Measurements from ENCODE around the gene ITGA7. TPM values are rescaled to one million over a fixed set of nuclear protein-coding genes. Genes with fewer than 3 reads are reported as not detected.

The ITGA7 gene
- polyA plus RNA-seq, 1 of the 3 experiments (the other 2 are of a cell fraction), result 19.7 TPM

DNA sequence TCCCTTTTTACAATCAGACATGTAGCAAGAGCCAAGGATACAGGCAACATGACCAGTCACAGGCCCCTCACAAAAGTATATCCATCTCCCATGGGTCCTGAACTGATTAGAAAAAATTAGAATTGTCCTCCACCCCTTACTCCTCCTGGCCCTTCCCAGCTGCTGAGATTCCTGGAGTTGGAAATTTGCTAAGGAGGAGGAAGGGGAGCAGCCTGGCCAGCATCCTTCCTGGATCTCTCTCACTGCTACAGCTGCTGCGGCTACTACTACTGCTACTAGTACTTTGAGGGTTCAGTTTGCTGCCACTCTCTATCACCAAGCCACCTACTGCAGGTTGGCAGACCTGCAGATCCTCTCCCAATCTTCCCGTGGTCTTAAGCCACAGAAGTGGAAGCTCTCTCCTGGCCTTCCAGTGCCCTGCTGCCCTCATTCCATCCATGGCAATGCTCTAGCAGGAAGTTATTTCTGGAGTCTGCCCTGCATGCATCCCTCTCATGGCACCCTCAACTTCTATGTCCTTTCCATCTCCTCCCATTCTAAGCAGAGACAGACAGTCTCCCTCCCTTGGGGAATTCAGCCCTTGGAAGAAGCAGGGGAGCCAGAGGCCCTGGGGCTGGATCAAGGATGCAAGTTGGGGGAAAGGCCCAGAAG is 1.0 kb downstream of the ITGA7 start (continued):
- TF ChIP-seq, protein P1, sequence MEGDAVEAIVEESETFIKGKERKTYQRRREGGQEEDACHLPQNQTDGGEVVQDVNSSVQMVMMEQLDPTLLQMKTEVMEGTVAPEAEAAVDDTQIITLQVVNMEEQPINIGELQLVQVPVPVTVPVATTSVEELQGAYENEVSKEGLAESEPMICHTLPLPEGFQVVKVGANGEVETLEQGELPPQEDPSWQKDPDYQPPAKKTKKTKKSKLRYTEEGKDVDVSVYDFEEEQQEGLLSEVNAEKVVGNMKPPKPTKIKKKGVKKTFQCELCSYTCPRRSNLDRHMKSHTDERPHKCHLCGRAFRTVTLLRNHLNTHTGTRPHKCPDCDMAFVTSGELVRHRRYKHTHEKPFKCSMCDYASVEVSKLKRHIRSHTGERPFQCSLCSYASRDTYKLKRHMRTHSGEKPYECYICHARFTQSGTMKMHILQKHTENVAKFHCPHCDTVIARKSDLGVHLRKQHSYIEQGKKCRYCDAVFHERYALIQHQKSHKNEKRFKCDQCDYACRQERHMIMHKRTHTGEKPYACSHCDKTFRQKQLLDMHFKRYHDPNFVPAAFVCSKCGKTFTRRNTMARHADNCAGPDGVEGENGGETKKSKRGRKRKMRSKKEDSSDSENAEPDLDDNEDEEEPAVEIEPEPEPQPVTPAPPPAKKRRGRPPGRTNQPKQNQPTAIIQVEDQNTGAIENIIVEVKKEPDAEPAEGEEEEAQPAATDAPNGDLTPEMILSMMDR (IDR thresholded peaks at IDR 0.05), result no peak
- TF ChIP-seq EP300 (IDR thresholded peaks at IDR 0.05; ENCODE audit: borderline replicate concordance in 1 of 2, low read depth in 1 of 2, low read length in 1 of 2) (no peak), FOXM1 (IDR thresholded peaks at IDR 0.05; ENCODE audit: low read depth) (no peak), JUND (IDR thresholded peaks at IDR 0.05) (no peak), RXRA (IDR thresholded peaks at IDR 0.05; ENCODE audit: borderline replicate concordance, low read depth) (no peak), TCF12 (IDR thresholded peaks at IDR 0.05) (no peak)

- Histone ChIP-seq H3K27ac (ENCODE audit: low read depth in 2 of 2, low read length in 1 of 2) (no peak overlapping the region), H3K4me2 (no peak overlapping the region; the same call in 1 of the 2 replicates), H2AFZ (ENCODE audit: low read depth) (no peak overlapping the region), H4K20me1 (ENCODE audit: insufficient read depth) (no peaks in the 10 kb centered on the region), H3K4me3 (ENCODE audit: low read depth in 2 of 2, low read length in 1 of 2) (no peak overlapping the region), H3F3A (replicated peaks; ENCODE audit: insufficient read depth) (no peaks in the 10 kb centered on the region), H3K27me3 (ENCODE audit: insufficient read depth) (no peaks in the 10 kb centered on the region; the same call in 1 of the 2 replicates), H3K9ac (no peak overlapping the region), H3K9me2 (no peaks in the 10 kb centered on the region), H3K9me3 (no peaks in the 10 kb centered on the region), H3K4me1 (ENCODE audit: control insufficient read depth in 1 of 2, insufficient read depth in 2 of 2, low read depth in 1 of 2, low read length in 1 of 2) (peaks cover 11 to 12% of the 10 kb centered on the region in 2 experiments; a peak in 2 of 4 replicates), H3K79me2 (ENCODE audit: insufficient read depth) (no peaks in the 10 kb centered on the region), H3K36me3 (replicated peaks in 1 of 2; ENCODE audit: control insufficient read depth in 1 of 2, insufficient read depth in 2 of 2, low read length in 1 of 2) (no peaks in the 10 kb centered on the region)
- POLR2A ChIA-PET, result no interaction called here
- TF ChIP-seq TCF12 (IDR thresholded peaks at IDR 0.05) (no peak), RAD21 (IDR thresholded peaks at IDR 0.05; ENCODE audit: low read length) (no peak)
- TF ChIP-seq, protein P1 (IDR thresholded peaks at IDR 0.05), result peak; percentile 46
- DNase-seq, result no peak
- CTCF ChIA-PET, result interaction anchor here (0.6 to 2.0 kb wide), 6 partner anchors 10 to 50 kb away, joined by 3 to 8 read pairs (median 6); no protein-coding TSS in a partner anchor
- 68% methylated on average over 5 of the region's 5 CpGs for WGBS (ENCODE audit: low lambda C conversion rate)
Measured at GRCh38 chr12:55705782-55706402, 1.8 kb downstream of the ITGA7 start.

Data from SK-N-SH (cell line).